ENCODE data around the gene OR6V1.

The OR6V1 gene, protein sequence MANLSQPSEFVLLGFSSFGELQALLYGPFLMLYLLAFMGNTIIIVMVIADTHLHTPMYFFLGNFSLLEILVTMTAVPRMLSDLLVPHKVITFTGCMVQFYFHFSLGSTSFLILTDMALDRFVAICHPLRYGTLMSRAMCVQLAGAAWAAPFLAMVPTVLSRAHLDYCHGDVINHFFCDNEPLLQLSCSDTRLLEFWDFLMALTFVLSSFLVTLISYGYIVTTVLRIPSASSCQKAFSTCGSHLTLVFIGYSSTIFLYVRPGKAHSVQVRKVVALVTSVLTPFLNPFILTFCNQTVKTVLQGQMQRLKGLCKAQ
- total RNA-seq: 0 to 0.77 (median 0) reads per million in 17 experiments

DNA sequence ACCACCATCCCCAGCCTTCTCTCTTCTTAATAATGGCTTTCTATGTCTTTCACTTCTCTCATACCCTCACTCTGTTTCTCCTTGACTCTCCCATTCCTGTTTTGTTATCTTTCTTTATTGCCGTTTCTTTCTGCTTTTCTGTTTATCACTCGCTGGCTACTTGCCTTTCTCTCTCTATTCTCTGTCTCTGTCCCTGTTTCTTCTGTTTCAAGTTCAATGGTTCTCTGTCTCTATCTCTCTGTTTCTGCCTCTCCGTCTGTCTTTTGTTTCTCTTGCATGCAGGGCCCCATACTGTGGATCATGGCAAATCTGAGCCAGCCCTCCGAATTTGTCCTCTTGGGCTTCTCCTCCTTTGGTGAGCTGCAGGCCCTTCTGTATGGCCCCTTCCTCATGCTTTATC, at the start of gene OR6V1:
OR6V1 (plus strand) TSS at position 301 of the 400 bp plus-strand sequence; CDS start at position 301, 0 bp downstream.
- no peak for DNase-seq

DNA sequence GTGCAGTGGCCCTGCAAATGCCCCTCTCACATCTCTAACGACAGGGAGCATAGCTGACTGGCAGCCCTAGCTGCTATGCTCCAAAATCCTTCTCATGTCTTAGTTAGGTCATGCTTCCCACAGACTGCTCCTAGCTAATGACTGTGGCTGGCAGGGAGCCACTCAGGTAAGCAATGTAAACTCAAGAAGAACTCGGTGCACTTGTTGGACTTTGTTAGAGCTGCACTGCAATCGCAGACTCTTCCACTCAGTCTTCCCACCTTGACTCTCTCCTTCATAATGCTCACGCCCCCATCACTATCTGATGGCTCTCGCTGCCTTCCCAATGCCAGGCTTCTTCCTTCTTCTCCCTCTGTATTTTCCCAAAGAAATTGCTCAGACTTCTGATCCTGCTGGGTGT, 49.2 kb upstream of the OR6V1 start:
- DNase-seq: no peak

DNA sequence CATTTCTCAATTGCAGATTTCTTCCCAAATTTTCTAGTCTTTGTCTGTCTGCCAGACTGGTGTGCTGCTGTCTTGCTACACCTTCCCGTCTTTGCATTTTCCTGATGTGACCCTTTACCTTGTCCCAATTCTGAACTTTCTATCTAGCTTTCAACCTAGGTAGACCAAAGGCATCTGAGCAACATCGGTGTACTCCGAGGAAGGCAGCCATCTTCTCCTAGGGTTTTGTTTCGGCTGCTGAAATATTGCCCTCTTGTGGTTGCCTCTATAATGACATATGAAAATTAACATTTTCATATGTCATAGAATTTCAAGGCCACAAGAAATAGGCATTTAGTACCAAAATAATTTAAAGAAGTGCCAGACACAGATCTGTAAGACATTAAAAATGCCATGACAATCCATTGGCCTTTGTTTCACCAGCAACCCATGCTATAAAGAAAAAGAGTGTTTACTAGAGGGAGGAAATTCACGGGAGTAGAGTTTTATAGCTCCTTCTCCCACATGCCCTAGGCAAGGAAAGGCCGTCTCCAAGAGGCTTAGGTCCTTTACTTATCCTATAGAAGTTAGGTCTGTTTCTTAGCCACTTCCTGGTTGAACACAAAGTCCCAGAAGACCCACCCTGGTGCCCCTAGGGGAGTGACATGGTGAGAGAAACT, 48.6 kb upstream of the OR6V1 start:
- peak; percentile 38 to 78 (median 62) for DNase-seq

DNA sequence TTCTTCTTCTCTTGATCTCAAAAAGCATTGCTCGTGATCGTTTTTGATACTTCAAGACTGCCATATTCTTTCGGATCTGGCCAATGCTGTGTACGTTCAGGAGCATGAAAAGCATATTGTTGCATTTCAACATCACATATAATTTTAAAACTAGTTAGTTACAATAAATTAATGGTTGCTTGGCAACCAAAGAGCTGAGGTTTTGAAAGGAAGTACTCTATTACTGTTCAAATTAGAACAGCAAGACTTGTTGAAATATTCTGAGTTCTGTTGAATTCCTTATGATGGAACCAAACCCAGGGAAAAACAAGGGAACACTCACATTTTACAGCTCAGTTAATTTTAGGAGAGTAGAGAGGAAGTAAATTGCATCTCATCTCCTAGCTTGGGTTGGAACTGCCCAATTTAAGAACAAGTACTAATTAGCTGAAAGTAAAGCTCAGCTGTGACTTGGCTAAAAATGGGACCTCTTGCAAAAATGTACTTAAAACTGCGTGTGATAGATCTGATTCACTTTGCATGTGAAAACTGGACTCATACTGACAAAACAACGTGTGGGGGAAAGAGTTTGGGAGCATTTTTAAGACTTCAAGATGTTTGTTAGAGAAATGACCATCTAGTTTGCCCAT, 46.4 kb upstream of the OR6V1 start:
- no peak for DNase-seq

DNA sequence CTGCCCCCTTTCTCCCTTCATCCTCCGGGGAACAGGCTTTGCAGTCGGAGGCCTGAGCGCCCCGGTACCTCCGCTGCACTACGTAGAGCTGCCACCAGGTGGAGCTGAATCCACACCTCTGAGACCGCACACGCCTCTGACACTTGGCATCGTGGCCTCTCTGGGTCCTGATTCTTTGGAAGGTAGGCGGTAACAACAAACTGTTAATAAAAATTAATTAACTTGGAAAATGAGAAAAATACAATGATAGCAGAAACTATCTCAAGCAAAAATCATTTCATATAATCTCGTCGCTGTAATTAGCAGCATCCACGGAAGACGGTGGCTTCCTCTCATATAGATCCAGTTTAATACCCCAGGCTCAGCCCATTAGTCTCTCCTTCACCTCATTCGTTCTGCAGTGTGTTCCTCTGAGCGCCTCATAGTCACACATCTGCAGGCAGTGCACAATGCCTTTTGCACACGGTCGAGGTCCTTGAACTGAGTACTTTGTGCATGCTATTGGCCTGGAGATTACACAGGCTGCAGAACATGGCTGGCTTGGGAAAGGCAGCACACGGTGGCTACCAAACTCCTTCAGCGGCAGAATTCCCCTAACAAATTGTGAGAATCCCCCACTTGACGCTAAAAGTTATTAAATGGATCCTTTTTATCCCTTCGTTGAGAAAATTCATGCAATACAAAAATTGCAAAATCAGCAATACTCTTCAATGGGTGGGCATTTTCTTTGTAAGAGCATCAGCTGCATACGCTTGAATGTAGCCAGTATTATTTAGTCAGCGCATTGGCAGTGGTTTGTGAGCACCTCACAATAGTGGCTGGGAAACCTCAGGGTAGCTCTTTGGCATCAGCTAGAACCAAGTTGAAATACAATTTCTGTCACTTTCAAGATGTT, 43.9 kb upstream of the OR6V1 start:
- DNase-seq: peak; percentile 83 to 94 (median 89)

DNA sequence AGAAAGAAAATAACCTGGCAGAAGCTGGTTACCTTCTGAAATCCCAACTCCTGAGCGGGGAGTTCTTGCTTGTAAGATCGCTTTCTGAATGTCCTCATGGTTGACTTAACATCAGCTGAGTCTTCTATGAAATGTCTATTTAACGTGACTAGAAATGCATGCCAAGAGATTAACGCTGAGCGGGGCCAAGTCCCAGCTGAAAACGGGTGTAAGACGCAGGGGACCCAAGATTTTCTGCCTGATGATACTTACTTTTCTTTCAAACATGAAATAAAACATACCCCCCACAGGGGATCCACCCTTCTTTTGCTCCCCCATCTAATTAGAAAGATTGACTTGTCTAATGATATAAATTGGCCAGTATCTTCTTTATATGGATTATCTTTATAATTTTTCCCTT, 40.1 kb upstream of the OR6V1 start:
- DNase-seq: no peak

DNA sequence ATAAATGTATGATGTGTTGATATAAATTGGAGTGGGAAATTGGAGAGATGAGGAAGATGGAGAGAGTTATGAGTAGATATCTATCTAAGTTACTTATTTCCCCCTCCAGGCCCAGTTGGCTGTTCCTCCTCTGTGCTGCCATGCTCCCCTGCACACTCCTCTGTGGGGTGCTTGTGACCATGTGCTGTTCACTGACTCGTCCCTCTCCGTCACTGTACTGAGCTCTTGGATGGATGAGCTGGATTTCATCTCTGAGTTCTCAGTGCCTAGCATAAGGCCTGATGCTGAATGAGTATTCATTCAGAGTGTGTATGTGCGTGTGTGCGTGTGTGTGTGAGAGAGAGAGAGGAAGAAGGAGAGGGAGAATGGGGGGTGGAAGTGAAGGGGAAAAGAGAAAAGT, 39.7 kb upstream of the OR6V1 start:
- DNase-seq: peak in 3 of 4 experiments; percentile 9 to 16 (median 12)

DNA sequence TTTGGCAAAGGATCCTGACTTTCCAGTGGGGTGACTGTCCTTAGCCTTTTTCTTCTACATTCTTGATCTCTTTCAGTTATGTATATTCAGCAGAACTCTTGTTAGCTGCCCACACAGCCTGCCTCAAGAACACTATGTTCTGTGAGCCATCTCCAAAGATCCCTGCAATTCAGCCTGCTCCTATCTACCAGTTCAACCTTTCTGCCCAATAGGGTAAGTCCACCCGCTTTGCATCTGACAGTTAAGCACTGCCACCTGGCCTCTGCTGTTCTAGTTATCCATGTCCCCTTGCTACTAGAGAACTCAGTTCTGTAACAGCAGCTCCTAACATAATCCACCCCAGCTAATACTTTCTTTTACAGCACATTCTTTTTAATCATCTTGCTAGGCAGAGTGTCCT, 38.7 kb upstream of the OR6V1 start:
- no peak for DNase-seq

DNA sequence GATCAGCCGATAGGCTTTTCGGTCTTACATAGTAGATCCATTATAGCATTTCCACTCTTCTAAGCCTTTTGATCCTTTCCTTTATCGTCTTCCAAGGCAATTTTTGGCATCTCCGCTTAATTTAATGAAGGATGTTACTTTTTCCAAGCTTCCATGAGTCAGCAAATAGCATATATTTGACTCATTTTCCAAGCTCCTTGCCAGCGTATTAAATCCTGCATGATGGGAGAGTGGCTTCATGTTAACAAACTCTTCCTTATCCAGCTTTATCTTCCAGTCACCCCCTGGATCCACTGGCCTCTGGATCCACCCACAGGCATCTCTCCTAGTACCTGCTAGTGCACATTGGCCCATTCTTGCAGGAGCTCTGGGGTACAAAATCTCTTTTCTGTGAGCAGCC, 38.2 kb upstream of the OR6V1 start:
- DNase-seq: no peak

DNA sequence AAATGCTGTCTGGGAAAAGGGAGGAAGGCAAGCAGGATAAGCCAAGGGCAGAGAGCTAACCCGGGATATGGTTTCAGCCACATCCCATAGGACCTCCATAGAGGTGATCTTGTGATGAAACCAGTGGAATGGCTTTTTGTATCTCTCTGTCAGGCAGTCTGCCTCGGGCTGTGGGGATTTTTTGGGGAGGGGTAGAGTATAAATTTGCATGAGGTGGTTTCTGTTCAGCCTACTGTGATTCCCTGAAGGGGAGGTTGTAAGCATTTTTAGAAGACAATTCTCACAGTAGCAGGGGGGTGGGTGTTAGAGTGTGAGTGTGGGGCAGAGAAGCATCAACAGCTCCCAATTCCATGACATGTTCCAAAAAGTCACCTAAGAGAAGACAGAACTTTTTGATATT, 37.1 kb upstream of the OR6V1 start:
- DNase-seq: no peak

DNA sequence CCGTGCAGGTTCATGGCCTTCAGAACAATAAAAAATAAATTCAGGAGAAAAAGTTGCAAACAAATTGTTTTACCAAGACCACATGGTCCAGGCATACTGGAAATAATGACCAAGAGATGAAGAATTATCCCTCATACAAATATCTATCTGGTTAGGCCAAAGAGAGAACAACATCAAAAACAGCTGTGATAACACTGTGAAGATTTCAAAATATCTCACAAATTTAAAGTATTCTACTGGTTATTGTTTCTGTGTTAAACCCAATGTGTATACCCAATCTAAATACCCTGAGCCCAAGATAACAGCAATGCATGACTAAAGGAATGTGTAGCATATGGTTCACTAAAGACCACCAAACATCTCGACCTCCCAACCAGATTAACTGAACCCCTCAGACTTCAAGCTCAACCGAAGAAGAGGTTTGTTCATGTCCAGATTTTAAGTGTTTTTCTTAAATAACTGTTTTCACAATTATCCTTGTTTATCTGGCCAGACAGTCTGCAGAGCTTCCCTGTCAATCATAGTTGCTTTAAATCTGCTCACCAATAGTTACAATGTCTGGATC, 36.1 kb upstream of the OR6V1 start:
- DNase-seq: no peak

DNA sequence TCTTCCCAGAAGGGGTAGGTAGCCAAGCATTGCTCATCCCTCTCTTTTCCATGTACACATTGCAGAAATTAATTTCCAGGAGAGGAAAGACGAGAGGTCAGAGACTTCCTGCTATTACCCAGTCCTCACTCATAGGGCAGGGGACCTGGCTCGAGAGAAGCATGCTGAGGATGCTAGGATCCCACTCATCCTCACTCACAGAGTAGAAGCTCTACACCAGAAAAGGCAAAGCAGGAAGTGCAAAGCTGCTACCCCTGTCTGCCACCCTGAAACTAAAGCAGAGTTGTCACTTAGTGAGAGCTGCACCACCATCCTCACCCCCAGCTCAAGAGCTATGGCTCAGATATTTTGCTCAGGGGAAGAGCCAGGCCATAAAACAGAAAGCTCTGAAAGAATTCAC, 35.1 kb upstream of the OR6V1 start:
- DNase-seq: no peak

DNA sequence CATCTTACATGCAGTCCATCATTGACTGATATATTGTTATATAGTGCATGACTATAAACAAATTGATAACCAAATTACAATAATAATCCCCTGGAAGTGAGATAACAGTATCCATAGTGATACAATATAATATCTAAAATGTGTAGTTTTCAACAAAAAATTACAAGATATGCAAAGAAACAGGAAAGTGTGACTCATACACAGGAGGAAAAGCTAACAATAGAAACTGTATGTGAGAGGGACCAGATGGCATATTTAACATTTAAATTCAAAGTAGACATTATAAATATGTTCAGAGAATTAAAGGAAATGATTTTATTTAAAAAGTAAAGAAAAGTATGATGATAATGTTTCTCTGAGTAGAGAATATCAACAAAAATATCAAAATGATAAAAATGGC, 33.2 kb upstream of the OR6V1 start:
- peak in 1 of 4 experiments; percentile 13 for DNase-seq

DNA sequence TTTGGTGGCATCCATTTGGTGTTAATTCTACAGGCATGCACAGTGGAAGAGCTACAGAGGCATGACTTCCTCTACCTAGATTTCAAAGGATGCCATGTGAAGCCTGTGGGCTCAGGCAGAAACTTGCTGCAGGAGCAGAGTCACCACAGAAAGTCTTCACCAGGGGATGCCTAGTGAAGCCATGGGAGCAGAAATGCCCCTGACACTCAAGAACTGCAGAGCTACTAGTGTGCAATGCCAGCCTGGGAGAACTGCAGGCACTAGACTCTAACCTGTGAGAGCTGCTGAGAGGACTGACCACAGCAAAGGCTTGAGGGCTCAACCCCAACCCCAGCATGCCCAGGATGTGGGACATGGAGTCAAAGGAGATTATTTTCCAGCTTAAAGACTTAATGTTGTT, 29.1 kb upstream of the OR6V1 start:
- DNase-seq: no peak

DNA sequence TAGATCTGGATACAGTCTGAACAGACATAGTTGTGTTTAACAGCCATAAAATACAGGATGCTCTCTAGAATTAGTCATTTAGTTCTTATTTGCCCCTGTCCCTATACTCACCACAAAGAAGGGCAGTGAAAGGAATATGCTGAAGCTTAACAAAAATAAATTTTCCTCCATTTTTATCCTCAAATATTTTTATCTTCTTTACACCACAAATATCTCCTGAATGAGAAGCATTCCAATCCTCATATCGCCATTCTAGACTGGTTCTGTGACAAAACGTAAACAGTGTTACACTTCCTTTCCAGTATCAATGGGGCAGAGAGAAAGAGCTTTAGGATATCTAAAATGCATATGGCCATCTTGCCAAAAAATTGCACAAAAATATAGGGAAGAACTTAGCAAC, 26.8 kb upstream of the OR6V1 start:
- DNase-seq: no peak

DNA sequence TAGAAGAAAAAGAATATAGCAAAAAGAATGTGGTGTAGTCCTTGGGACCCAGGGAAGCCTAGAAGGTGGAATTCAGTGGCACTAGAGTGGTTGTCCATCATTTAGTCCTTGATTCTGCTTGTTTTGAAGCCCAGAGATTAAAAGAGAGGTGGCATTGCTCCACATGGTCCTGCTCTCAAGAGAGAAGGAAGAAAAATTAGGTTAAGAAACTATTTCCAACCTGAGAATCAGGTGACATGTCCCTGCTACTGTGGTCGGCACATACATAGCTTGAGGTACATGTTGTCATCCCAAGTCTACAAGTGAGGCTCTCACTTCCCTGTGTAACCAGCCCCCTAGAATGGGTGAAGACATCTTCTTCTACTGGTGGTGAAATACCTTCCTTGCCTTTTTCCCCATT, 25.1 kb upstream of the OR6V1 start, which contains the start of gene OR9A2:
OR9A2 (minus strand) TSS at position 101 of the 400 bp plus-strand sequence; CDS start at position 101, 0 bp downstream.
- no peak for DNase-seq

DNA sequence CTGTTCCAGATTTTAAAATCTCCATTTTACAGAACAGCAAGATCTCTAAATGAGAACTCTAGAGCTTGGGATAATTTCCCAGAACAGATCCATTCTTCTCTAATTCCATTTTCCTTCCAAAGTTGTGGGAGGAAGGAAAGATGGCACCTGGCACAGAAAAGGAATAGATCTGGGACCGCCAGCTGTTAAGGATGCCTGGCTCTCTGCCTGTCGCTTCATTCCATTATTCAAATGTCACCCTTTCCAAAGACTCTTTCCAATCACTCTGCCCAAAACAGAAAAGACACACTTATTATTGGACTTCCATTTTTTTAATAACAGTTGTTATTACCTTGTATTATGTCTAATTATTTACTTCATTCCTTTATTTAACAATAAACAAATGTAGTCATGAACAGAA, 24.5 kb upstream of the OR6V1 start:
- no peak for DNase-seq

DNA sequence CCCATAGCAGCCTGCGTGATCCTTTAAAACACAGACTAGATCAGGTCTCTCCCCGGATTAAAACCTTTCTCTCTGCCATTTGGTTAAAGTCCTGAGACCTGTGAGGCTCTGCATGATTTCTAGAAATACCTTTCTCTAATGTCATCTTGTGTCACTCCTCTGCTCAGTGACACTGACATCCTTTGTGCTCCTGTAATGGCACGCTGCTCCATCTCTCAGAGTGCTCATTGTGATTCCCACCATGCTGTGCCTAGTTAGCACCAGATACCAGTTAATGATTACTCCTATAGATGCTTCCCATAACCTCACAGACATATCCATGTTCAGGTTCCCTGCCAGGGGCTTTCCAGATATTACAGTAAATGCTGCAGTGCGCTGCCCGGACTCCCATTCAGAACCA, 13.5 kb upstream of the OR6V1 start:
- no peak for DNase-seq

DNA sequence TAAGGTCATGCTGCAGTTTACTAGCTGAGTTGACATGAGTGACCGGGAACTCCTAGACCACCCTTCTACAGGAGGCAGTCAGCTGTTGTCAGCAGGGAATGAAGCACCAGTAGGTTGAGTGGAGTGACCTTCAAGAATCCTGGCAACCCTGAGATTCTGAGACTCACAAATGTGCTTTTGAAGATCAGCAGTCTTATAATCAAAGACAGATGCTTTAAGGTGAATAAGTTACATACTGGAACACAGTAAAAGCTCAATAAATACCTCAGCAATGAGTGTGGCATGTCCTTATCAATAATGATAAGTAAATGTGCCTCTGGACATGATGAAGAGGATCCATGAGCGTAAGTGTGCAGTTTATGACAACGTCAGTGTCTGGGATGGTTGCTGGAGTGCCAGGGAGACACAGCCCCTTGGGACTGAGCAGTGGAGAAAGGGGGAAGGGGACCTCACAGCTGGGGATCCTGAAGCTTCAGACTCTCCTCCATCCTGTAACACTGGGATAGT, 11.9 kb upstream of the OR6V1 start:
- no peak for DNase-seq

DNA sequence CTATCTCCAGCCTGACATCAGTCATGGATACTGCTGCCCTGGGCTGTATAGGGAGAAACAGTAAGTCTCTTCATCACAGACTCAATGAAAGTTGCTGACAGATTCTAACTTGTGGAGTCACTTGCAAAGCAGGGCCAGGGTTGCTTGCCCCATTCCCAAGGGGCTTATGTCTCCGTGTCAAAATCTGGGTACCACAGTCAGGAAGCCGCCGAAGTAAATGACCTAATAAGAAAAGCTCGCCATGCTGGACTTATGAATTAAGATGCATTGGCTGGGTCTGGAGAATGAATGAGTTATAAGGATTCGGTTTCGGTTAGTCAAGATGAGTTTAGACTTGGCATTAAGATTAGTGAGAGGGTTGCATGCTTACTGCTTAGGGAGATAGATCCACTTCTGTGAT, 10.8 kb upstream of the OR6V1 start:
- no peak for DNase-seq

DNA sequence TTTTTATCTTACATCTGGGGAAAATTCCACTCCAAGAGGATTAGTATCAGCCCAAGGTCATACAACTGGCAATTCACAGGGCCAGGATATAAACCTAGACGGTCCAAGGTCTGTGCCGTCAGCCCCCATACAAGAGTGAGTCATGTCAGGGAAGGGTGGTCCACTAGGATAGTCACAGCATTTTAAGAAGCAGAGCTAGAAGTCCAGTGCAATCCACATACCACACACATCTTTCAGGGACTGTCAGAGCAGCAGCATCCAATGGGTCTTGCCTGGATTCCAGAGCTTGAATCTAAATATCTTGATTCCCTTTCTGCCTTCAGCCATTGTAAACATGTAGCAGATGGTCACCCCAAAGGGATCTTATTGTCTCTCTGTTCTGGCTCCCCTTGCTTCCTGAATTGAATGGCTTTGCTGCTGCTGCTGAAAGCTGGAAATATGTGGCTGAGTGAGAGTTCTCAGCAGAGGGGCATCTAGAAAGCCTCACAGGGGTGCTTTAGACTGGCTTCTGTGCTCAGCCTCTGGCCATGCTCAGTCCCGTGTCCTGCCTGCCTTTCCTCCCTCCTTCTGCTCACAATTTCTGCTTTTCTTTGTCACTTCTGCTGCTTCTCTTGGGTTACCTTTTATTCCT, 9.9 kb upstream of the OR6V1 start:
- DNase-seq: no peak

DNA sequence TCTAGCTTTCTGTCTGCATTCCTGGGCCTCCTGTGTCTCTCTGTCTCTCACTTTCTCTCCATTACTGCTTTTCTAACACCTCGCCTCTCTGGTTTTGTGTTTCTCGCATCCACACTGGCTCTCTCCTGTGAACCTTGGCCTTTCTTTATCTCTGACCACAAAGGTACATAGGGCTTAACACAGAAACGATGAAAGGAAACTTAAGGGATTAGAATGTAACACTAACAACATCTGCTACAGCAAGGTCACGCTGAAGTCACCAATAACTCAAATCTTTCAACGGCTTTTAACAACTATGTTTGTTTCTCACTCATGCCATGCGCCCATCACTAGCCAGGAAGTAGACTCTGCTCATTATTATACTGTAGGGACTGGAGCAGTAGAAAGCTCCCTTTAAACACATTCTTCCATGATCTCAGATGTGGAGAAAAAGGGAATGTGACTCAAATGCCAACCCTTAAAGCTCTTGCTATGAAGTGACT, 9.3 kb upstream of the OR6V1 start:
- DNase-seq: no peak

All from suppressor macrophage (primary cell).